ENCODE measurements around the gene RNF26.

Gene RNF26

DNA sequence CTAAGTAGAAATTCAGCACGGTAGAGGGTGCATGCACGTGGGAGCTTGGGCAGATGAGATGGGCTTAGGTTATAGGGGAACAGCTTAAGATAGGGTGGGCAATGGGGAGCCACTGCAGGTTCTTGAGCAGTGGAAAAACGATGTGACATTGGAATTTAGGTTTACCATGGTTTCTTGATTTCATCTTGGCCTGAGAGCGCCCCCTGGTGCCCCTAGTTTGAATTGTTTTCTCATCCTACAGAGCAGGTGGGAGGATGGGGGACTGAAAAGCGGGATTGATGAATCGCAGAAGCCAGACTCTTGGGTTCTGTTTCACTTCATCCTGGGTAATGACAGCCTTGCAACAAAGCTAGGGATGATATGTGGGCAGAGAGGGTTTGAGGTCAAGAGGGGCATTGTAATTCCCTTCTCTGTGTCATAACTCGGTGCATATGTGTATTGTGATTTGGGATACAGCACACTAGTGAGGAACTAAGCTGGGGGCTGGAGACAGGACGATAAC lies 10.7 kb upstream of the RNF26 start:
- DNase-seq (ENCODE audit: low read depth), result peak; percentile 80
- TF ChIP-seq, protein P1, sequence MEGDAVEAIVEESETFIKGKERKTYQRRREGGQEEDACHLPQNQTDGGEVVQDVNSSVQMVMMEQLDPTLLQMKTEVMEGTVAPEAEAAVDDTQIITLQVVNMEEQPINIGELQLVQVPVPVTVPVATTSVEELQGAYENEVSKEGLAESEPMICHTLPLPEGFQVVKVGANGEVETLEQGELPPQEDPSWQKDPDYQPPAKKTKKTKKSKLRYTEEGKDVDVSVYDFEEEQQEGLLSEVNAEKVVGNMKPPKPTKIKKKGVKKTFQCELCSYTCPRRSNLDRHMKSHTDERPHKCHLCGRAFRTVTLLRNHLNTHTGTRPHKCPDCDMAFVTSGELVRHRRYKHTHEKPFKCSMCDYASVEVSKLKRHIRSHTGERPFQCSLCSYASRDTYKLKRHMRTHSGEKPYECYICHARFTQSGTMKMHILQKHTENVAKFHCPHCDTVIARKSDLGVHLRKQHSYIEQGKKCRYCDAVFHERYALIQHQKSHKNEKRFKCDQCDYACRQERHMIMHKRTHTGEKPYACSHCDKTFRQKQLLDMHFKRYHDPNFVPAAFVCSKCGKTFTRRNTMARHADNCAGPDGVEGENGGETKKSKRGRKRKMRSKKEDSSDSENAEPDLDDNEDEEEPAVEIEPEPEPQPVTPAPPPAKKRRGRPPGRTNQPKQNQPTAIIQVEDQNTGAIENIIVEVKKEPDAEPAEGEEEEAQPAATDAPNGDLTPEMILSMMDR (IDR thresholded peaks at IDR 0.05; ENCODE audit: low read length, missing control alignments), result peak; percentile 69

DNA sequence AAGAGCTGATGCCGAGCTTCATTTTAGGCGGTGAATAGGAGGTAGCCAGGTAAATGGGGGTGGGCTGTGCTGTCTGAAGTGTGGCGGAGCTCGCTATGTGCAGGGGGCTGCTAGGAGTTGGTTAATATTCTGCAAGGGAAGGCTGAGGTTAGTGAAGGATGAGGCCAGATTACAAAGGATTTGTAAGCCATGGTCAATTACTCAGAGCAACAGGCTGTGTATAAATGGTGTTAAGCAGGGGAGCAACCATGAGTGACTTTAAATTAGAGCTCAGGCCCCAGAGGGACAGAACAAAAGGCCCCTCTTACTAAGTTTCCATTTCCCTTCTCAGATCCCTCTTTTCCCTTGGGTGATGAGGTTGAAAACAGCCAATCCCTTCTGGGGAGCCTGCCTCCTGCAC lies 10.1 kb upstream of the RNF26 start:
- no peak overlapping the region for H3K4me3 ChIP-seq (replicated peaks; ENCODE audit: low read depth, low read length)
- TF ChIP-seq, protein P1 (IDR thresholded peaks at IDR 0.05; ENCODE audit: low read length, missing control alignments), result no peak
- DNase-seq (ENCODE audit: low read depth), result no peak

More for the DNA sequence above, 10.7 kb upstream of the RNF26 start:
- H3K4me3 ChIP-seq (replicated peaks; ENCODE audit: low read depth, low read length), result no peak overlapping the region

- TF ChIP-seq, protein P1 (IDR thresholded peaks at IDR 0.05; ENCODE audit: low read length, missing control alignments), result no peak
- DNase-seq (ENCODE audit: low read depth), result no peak
- no peak overlapping the region for H3K4me3 ChIP-seq (replicated peaks; ENCODE audit: low read depth, low read length)
Measured at GRCh38 chr11:119329320-119329719, 5.0 kb upstream of the RNF26 start.

DNA sequence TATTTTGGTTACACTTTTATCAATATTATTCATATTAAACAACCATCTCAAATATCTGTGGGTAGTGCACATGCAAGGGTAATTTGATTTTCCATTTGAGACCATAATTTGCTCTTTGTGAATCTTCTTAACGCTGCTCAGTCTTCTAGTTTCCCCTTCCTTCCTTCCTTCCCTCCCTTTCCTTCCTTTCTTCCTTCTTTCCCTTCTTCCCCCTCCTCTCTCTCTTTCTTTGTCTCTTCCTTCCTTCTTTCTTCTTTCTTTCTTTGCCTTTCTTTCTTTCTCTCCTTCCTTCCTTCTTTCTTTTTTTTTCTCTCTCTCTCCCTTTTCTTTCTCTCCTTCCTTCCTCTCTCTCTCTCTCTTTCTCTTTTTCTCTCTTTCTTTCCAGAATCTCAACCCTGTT lies 4.1 kb upstream of the RNF26 start:
- DNase-seq (ENCODE audit: low read depth), result no peak
- TF ChIP-seq, protein P1 (IDR thresholded peaks at IDR 0.05; ENCODE audit: low read length, missing control alignments), result no peak
- no peak overlapping the region for H3K4me3 ChIP-seq (replicated peaks; ENCODE audit: low read depth, low read length)

GRCh38 chr11:119332111-119332765 lies 2.1 kb upstream of the RNF26 start:
- no peak for DNase-seq (ENCODE audit: low read depth)
- TF ChIP-seq, protein P1 (IDR thresholded peaks at IDR 0.05; ENCODE audit: low read length, missing control alignments), result no peak
- no peak overlapping the region for H3K4me3 ChIP-seq (replicated peaks; ENCODE audit: low read depth, low read length)

DNA sequence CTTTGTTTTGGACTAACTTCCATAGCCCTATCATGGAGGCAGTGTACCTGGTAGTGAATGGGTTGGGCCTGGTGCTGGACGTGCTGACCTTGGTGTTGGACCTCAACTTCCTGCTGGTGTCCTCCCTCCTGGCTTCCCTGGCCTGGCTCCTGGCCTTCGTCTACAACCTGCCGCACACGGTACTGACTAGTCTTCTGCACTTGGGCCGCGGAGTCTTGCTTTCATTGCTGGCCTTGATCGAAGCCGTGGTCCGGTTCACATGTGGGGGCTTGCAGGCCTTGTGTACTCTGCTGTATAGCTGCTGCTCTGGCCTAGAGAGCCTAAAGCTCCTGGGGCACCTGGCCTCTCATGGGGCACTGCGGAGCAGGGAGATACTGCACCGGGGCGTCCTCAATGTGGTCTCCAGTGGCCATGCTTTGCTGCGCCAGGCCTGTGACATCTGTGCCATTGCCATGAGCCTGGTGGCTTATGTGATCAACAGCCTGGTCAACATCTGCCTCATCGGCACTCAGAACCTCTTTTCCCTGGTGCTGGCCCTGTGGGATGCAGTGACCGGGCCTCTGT lies 846 bp downstream of the RNF26 start:
- peak overlapping the region; percentile 94 for H3K4me3 ChIP-seq (replicated peaks; ENCODE audit: low read depth, low read length)
- TF ChIP-seq, protein P1 (IDR thresholded peaks at IDR 0.05; ENCODE audit: low read length, missing control alignments), result no peak
- no peak for DNase-seq (ENCODE audit: low read depth)
